Activated CD4-positive, CD25-positive, alpha-beta regulatory T cell treated with anti-CD3 and anti-CD28 coated beads, Interleukin-2, amount 50 U/mL, for 72 hours (primary cell): ENCODE measurements around the gene SDC1.

Experiments used
- DNase-seq: peaks from one replicate; pipeline ENCODE4 v3.0.0; 2021

The SDC1 gene

DNA sequence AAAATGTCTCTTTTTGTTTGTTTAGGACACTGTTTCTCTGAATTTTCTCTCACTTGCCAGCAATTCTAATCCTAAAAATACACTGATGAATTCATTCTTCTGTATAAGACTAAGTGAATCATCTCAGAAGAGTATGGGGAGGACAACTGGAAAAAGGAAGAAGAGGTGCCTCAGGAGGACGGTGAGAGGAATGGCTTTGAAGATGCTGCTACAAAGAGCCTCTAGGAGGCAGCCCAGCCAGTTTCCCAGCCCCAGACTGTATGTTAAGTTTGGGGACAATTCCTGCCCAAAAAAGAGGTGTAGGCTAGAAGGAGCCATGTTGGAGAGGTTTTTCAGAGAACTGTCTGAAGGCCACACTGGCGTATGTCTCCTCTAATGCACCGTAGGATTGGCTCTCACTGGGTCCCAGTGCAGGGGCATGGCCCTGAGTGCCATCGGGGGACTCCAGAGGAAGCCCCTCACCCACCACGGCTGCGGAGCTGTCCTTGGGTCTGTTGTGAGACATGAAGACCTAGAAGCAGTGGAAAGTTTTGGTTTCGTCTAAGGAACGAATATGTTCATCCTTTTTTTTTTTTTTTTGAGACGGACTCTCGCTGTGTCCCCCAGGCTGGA lies 3.1 kb upstream of the SDC1 start:
- no peak for DNase-seq

GRCh38 chr2:20226152-20226545 lies 1.2 kb upstream of the SDC1 start:
- DNase-seq: no peak

DNA sequence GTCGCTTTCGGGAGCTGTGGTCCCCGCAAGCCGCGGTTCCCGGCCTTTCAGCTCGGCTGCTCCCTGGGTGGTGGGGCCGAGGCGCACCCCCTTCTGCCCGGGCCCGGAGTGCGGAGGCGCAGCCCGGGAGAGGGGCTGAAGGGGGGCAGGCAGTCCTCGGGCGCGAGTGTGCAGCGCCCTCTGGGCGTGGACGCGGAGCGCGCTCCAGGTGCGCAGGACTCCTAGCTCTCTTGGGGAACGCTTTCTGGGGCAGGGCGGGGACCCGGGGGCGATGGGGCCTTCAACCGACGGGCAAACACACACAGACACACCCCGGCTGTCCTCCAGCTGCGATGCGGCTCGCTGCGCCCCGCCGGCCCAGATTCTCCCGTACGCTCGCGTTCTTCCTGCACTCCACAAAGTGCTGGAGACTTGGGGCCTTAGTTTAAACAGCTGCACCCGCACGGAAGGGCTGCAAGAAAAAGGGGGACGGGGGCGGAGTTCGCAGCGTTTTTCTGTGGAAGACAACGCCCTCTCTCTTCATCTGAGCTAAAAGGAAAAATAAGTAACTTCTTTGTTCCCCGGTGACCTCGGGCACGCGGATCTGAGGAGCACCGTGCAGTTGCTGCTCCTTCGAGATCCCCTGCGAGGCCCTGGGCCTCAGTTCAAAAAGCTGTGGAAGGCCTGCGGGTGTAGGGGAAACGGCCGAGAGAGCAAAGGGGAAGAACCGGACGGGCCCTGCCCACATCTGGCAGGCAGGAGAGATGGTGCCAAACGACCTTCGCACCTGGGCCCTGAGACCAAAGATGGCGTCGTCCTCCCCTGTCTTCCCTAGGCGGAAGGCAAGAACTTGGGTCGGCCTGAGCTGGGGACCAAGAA lies 593 bp upstream of the SDC1 start:
- DNase-seq: no peak

GRCh38 chr2:20224164-20224715 lies 690 bp downstream of the SDC1 start:
- no peak for DNase-seq

DNA sequence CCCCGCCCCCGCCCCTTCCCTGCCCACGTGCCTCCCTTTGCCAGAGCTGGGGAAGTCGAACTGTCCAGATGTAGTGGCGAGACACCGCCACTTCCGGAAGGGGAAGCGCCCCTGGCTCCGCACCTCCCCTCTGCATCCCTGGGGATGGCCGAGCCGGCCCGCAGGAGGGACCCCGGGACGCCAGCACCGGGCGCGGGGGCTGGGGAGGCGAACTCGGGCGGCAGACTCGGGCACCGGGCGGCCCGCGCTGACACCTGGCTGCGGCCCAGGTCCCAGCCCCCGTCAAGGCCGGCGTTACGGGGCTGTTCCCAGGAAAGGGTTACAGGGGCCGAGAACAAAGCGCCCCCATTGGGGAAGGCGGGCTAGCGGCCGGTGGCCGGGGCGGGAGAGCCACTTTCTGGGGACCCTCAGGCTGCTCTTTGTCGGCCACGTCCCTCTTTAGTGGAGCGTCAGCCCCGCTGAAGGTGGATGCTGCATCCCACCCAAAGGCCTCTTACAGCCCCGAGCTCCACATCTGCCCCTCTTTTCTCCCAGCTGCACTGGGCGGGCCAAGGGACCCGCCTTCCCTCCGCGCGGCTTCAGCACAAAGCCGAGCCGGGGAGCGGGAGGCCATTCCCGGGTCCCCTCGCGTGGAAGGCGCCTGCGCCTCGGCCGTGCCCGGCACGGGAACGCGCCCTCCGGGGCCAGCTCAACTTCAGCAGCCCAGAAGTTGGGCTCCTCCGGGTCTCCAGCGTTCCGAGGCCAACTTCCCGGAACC lies 1.3 kb downstream of the SDC1 start:
- no peak for DNase-seq

- no peak for DNase-seq
Measured at GRCh38 chr2:20222769-20223406, 2.0 kb downstream of the SDC1 start.

DNA sequence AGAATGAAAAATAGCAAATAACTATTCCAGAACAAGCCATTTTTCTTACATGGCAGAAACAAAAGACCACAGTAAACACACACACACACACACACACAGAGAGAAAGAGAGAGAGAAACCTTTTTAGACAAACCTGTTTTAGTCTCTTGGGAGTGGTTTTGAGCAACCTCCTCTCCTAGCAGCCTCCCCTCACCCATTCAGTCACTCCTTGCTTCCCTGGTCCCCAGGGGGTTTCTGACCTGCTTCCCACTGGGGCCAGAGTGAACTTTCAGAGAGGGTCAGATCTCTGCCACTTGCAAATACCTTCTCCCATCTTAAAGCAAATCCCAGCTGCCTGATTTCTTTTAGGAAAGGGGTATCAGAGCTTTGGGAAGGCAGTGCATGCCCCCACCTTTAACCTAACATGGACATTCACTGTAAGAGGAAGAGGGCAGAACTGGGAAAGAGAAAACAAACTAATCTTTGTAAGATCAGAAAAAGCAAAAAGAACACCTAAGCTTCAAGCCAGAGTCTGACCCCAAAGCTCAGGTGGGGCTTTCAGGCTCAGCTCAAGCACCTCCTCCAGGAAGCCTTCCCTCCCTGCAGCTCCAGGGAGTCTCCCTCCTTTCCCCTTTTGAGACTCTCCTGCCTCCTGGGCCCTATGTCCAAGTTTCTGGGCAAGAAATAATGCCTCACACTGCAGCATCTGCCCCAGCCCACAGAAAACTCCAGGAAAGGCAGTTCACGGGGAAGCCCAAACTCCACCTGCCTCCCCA lies 2.7 kb downstream of the SDC1 start:
- no peak for DNase-seq

DNA sequence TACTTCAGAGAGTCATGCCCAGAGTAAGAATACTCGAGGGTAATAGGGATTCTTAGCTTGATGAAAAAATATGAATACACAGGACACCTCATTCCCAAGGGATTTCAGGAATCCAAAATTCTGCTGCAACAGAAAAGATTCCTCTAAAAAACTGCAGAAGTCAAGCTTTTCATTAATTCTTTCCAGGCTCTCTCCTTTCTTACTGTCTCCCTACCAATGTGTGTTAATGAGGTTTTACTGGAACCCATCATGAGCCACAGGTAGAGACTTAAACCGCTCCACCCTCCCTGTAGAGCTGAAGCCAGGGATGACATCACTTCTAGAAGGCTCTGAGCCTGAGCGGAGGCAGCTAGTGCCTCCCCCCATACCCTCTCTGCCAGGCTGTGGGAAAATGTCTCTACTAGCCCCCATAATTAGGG lies 3.4 kb downstream of the SDC1 start:
- no peak for DNase-seq

- no peak for DNase-seq
Measured at GRCh38 chr2:20220806-20221554, 4.0 kb downstream of the SDC1 start.

- DNase-seq: no peak
Measured at GRCh38 chr2:20219763-20220380, 5.1 kb downstream of the SDC1 start.

GRCh38 chr2:20218331-20219320 lies 6.3 kb downstream of the SDC1 start:
- DNase-seq: no peak

DNA sequence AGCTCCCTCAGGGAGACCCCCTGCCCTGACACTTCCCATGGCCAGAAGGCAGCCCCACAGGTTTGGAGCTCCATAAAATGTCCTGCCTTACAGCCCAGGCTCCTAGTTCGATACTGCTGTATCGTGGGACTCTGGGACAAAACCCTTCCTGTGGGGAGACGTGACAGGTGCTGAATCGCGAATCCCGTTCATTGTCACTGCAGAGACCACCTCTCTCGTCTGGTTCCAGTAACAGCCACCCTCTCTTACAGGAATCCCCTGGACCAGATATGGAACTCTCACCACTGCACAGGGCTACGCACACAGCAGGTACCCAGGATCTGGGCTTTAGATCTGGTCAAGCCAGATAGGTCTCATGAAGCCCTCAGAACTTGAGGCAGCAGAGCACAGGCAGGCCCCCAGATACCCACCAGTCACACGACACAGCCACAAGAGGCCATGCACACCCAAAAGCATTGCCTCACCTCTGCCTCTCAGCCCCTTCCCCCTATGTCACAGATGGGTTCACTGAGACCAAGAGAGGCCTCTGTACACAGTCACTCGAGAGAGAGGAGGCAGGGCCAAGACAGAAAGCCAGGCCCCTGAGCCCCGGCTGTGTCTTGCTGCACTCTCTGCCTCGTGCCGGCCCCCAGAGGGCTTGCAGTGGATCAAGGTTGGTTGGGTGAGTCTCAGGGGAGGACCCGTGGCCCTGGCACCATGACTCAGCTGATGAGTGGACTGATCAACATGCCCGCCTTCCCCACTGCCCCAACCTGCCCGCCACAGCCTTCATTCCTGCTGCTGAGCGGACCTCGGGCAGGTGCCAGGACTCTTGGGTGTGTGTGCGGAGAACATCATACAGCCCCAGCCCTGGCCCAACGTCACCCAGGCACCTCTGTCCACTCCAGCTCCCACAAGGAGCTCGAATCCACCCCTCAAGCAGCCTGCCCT lies 7.6 kb downstream of the SDC1 start:
- no peak for DNase-seq

GRCh38 chr2:20216130-20217025 lies 8.6 kb downstream of the SDC1 start:
- no peak for DNase-seq

- no peak for DNase-seq
Measured at GRCh38 chr2:20215183-20216040, 9.5 kb downstream of the SDC1 start.

- DNase-seq: no peak
Measured at GRCh38 chr2:20214566-20215182, 10.3 kb downstream of the SDC1 start.
